ES-I3 (cell line): Measurements from ENCODE around the gene MEIOB.

Experiments used
- H3K36me3 ChIP-seq: 2 replicates; pipeline ENCODE4 v1.6.1; 2013; ENCODE audit warnings: mild to moderate bottlenecking, low read length, control low read depth, moderate library complexity; ENCODE audit not compliant: insufficient read depth
- H3K4me1 ChIP-seq: 2 replicates; pipeline ENCODE4 v1.6.1; 2013; ENCODE audit warnings: mild to moderate bottlenecking, control low read depth, low read length; ENCODE audit not compliant: insufficient read depth
- H3K9ac ChIP-seq: 2 replicates; pipeline ENCODE4 v1.6.1; 2013; ENCODE audit warnings: low read depth, mild to moderate bottlenecking, low read length, moderate library complexity
- H3K9me3 ChIP-seq: 2 replicates; pipeline ENCODE4 v1.6.1; 2013; ENCODE audit warnings: mild to moderate bottlenecking, low read length, moderate library complexity; ENCODE audit not compliant: control insufficient read depth, insufficient read depth

MEIOB gene

GRCh38 chr16:1845985-1846384 lies 26.0 kb downstream of the MEIOB start:
- H3K9me3 ChIP-seq: no peaks in the 10 kb centered on the region
- no peak overlapping the region for H3K9ac ChIP-seq
- H3K4me1 ChIP-seq: no peaks in the 10 kb centered on the region
- H3K36me3 ChIP-seq: no peaks in the 10 kb centered on the region

- Histone ChIP-seq H3K36me3 (no peaks in the 10 kb centered on the region), H3K4me1 (no peaks in the 10 kb centered on the region), H3K9me3 (no peaks in the 10 kb centered on the region), H3K9ac (no peak overlapping the region)
These were observed 32.4 kb downstream of the MEIOB start for GRCh38 chr16:1839554-1839953.

- no peaks in the 10 kb centered on the region for H3K36me3 ChIP-seq
- H3K9me3 ChIP-seq: no peaks in the 10 kb centered on the region
- H3K4me1 ChIP-seq: peaks cover 4% of the 10 kb centered on the region; the same call in 1 of the 2 replicates
- no peak overlapping the region for H3K9ac ChIP-seq
These were observed 37.9 kb downstream of the MEIOB start for GRCh38 chr16:1834096-1834495.

GRCh38 chr16:1832838-1833454 lies 39.0 kb downstream of the MEIOB start:
- peaks cover 7% of the 10 kb centered on the region; the same call in 1 of the 2 replicates for H3K4me1 ChIP-seq
- H3K36me3 ChIP-seq: no peaks in the 10 kb centered on the region
- no peak overlapping the region for H3K9ac ChIP-seq
- no peaks in the 10 kb centered on the region for H3K9me3 ChIP-seq

- H3K4me1 ChIP-seq: peaks cover 7% of the 10 kb centered on the region; the same call in 1 of the 2 replicates
- H3K9me3 ChIP-seq: no peaks in the 10 kb centered on the region
- no peaks in the 10 kb centered on the region for H3K36me3 ChIP-seq
- no peak overlapping the region for H3K9ac ChIP-seq
These were observed 40.5 kb downstream of the MEIOB start for GRCh38 chr16:1831186-1832075.

- H3K36me3 ChIP-seq: no peaks in the 10 kb centered on the region
- no peak overlapping the region for H3K9ac ChIP-seq
- H3K4me1 ChIP-seq: peaks cover 7% of the 10 kb centered on the region; the same call in 1 of the 2 replicates
- H3K9me3 ChIP-seq: no peaks in the 10 kb centered on the region
These were observed 41.8 kb downstream of the MEIOB start for GRCh38 chr16:1830213-1830612.

- H3K4me1 ChIP-seq: peaks cover 7% of the 10 kb centered on the region; the same call in 1 of the 2 replicates
- H3K36me3 ChIP-seq: no peaks in the 10 kb centered on the region
- no peaks in the 10 kb centered on the region for H3K9me3 ChIP-seq
- no peak overlapping the region for H3K9ac ChIP-seq
These were observed 43.1 kb downstream of the MEIOB start for GRCh38 chr16:1828645-1829410.

- Histone ChIP-seq H3K36me3 (no peaks in the 10 kb centered on the region), H3K4me1 (peaks cover 7% of the 10 kb centered on the region; the same call in 1 of the 2 replicates), H3K9ac (peak within 1 kb of the TSS; percentile 88), H3K9me3 (no peaks in the 10 kb centered on the region)
These were observed 45.0 kb downstream of the MEIOB start, which contains the start of the genes FAHD1 and HAGH for GRCh38 chr16:1826691-1827573. FAHD1 (plus strand) TSS chr16:1827206; CDS start chr16:1827239, 33 bp downstream. HAGH (minus strand) TSS chr16:1826825; CDS start chr16:1826787, 38 bp downstream.

- Histone ChIP-seq H3K4me1 (peaks cover 7% of the 10 kb centered on the region; the same call in 1 of the 2 replicates), H3K36me3 (no peaks in the 10 kb centered on the region), H3K9me3 (no peaks in the 10 kb centered on the region), H3K9ac (peak overlapping the region; percentile 88; the same call in 1 of the 2 replicates)
These were observed 45.9 kb downstream of the MEIOB start for GRCh38 chr16:1825864-1826690.

GRCh38 chr16:1825381-1825863 lies 46.5 kb downstream of the MEIOB start:
- Histone ChIP-seq H3K9me3 (no peaks in the 10 kb centered on the region), H3K36me3 (no peaks in the 10 kb centered on the region), H3K9ac (peak overlapping the region; percentile 88; the same call in 1 of the 2 replicates), H3K4me1 (peaks cover 7% of the 10 kb centered on the region; the same call in 1 of the 2 replicates)

GRCh38 chr16:1823821-1824220 lies 48.1 kb downstream of the MEIOB start:
- Histone ChIP-seq H3K4me1 (0 out of 2 replicates have a peak, but pooled peaks cover under 1% of the 10 kb centered on the region), H3K9ac (no peak overlapping the region), H3K36me3 (no peaks in the 10 kb centered on the region), H3K9me3 (no peaks in the 10 kb centered on the region)

GRCh38 chr16:1822801-1823200 lies 49.2 kb downstream of the MEIOB start:
- Histone ChIP-seq H3K9me3 (no peaks in the 10 kb centered on the region), H3K4me1 (no peaks in the 10 kb centered on the region), H3K9ac (no peak overlapping the region), H3K36me3 (no peaks in the 10 kb centered on the region)
